Activated CD4-positive, alpha-beta T cell treated with anti-CD3 and anti-CD28 coated beads for 24 hours (primary cell): Measurements from ENCODE around the gene MSI2.

Experiments
- DNase-seq, 2 donors: peaks; one replicate each; pipeline ENCODE4 v3.0.0-alpha.2; 2020; ENCODE audit warnings: low read depth in 2 of 2

The MSI2 gene

GRCh38 chr17:57391076-57391825 lies 134.9 kb downstream of the MSI2 start:
- DNase-seq: no peak

DNA sequence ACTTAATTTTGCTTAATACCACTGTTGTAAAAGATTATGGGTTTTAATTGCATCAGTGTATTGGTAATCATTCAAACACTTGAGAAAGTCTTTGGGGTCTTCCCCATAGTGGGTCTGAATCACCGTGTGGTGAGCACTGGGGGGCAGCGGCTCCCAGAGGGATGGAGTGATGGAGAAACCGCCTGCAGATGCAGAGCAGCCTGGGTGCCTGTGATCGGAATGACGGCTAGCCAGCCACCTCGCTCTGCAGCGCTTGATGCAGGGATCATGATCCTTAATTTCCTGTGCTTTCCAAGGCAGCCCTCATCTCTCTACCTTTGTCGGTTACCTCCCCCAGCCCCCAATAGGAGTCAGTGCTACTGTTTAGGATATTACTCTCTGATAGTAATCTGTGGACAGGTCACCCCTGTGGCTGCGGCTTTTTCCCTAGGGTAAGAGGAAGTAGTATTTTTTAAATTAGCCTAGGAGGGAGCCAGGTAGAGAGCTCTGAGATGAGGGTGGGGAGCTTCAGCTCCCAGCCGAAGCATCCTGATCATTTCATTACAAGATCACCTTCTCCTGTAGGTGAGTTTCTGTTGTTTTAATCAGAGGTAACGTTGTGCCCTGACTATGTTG lies 135.6 kb downstream of the MSI2 start:
- DNase-seq: no peak

- no peak for DNase-seq
These were observed 137.0 kb downstream of the MSI2 start for GRCh38 chr17:57393368-57393767.

- no peak for DNase-seq
These were observed 138.1 kb downstream of the MSI2 start for GRCh38 chr17:57394375-57394774.

DNA sequence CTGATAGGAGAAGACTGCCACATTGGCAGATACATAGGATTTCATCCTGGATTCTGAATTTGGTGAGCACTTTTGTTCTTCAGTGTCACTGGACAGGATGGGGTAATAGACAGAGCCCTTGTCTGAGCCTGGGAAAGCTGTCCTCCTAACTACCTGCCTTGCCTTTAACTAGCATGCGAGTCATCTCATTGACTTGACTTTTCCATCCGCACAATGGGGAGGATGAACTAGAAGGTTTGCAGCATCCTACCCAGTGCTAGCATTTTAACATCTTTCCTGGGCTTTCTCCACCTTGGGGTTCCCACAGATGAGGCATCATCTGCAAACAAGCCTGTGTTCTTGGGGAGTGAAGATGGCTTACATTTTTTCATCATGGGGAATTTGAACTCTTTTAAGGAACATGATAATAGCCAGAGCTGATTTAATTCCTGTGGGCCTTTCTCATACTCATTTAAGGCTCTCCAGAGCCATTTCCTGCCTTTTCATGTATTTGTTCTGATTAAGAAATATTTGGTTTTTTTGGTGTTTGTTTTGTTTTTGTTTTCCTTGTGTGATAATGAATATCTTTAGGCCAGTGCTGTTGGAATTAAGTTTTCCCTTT lies 139.5 kb downstream of the MSI2 start:
- DNase-seq: no peak

DNA sequence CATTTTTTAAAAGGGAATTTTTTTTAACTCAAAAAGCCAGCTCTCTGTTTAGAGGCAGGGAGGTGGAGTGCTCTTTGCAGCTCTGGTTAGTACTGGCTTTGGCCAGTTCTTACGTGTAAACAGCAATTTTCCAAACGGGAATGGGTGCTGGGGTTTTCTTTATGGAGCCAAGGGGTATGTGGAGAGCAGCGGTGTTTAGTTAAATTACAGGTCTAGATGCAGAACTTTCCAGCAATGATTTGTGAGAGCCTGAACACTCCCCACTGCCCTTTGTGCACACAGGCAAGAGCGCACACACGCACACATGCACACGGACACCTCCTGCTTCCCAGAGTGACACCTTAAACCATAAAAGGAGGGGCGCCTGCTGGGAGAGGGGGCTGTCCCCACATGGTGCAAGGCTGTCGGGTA lies 140.2 kb downstream of the MSI2 start:
- no peak for DNase-seq

- no peak for DNase-seq
These were observed 141.1 kb downstream of the MSI2 start for GRCh38 chr17:57397402-57397801.

DNA sequence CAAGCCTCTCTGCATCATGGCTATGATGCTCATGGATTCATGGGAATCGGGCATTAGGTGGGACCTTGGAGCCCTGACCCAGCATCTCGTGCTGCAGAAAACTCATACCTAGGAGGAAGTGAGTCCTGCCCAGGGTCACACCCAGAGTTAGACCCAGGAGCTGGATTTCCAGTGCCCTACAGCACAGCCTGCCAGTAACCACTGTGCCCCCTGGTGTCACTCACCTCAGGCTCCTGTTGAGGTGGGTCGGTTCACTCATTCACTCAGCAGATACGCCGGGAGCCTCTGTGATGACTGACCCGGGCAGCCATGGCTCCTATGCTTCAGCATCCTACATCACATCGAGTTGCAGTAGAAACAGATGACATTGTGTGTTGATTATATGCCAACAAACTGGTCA lies 143.4 kb downstream of the MSI2 start:
- no peak for DNase-seq

GRCh38 chr17:57400648-57401047 lies 144.3 kb downstream of the MSI2 start:
- DNase-seq: no peak

GRCh38 chr17:57401556-57402488 lies 145.5 kb downstream of the MSI2 start:
- no peak for DNase-seq

GRCh38 chr17:57402681-57403180 lies 146.4 kb downstream of the MSI2 start:
- no peak for DNase-seq

DNA sequence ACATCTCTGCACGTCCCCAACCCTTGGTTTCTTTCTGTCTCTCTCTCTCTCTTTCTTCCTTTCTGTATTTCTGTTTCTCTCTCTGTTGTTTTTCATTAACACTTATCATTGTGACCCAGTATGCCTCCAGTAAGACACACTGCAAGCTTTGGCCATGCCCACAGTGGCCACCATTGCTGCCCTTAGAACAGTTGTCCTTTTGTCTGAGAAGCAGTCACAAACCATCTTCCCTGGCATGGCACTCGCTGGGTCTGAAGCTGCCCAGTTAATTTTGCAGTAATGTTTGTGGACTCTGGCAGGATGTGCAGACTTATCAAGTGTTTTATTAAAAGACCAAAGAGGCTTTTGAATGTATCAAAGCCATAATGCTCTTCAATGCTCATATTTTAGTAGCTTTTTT lies 146.9 kb downstream of the MSI2 start:
- no peak for DNase-seq

- no peak for DNase-seq
These were observed 147.8 kb downstream of the MSI2 start for GRCh38 chr17:57404073-57404472.

DNA sequence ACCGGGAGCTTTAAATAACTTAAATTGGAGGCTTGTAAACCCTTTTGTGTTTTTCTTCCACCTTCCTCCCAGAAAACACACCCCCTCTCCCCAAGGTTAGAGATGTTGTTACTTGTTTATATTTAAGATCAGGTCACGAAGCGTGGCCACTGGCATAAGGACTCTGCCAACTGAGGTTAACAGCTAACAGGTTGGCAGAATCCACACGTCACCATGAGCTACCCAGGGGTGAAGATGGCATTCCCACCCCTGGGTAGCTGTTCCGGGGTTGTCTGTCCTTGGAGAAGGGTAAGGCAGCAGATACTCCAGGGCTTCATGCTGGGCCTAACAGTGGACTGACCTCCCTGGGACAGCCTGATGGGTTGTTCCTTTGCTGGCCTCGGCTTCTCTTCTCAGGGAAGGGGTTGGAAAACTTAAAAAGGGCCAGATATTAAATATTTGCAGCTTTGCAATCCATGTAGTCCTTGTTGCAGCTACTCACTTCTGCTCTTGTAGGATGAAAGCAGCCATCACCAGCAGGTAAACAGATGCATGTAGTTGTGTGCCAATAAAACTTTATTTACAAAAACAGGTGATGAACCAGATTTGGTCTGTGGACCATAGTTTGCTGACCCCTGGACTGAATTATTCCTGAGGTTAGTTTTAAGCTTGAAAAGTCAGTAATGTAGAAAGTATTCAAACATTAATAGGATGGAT lies 148.6 kb downstream of the MSI2 start:
- no peak for DNase-seq

DNA sequence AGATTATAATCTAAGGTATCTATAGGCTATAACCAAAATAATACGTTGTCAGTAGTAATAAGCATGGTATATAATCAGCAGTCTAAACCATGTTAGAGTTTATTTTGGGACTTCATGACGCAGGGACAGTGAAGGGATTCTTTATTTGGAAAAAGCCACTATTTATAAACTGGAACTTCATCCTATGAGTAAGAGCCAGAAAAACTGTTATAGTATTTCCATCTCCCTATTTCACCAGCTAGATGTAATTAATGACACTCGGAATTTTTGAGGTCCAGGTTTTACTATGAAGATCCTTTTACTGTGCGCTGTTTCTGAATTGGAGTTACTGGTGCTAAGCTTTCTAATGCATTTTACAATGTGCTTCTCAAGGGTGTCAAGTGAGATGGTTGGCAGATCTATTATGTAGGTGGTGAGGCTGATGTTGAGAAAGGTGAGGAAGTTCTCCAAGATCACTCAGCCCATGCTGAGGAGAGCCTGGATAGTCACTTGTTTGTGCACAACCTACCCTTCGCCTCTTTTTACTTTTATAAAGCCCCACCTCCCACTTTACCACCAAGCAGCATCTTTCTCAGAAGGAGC lies 149.3 kb downstream of the MSI2 start:
- no peak for DNase-seq

DNA sequence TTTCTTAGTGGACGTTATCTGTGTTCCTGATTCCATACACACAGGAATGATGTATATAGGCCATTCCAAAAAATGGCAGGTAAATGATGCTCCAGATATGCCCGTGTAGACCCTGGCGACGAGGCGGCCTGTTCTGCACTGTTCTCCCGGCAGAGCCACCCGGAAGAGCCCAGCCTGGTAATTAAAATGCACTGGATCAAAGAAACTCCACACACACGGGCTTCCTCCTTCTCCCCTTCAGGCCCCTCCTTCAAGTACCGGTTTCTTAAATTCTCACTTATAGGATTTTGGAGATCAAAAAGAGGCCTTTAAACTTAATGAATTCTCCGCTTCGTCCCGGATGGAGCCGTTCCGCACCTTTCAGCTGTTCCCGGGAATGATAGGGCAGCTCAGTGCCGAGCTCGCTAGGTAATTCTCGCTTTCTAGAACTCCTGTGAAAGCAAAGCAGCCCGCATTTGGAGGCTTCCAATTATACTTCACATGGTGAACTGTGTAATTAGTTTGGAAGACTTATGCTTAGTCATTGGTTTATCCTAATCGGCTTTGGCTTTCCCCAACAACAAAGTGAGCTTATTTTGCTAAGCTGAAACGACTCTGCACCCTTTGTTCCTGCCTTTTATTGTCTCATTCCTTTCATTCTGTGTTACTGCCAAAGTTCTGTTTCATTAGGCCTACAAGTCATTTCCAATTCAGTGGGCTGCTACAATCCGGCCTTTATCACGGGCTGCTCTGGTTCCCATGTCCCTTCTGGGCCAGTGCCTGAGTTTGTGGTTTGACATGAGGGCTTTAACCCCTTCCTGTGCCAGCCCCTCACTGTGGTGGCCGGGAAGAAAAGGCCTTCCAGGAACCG lies 150.0 kb downstream of the MSI2 start:
- no peak for DNase-seq

GRCh38 chr17:57406981-57407286 lies 150.6 kb downstream of the MSI2 start:
- DNase-seq: no peak

DNA sequence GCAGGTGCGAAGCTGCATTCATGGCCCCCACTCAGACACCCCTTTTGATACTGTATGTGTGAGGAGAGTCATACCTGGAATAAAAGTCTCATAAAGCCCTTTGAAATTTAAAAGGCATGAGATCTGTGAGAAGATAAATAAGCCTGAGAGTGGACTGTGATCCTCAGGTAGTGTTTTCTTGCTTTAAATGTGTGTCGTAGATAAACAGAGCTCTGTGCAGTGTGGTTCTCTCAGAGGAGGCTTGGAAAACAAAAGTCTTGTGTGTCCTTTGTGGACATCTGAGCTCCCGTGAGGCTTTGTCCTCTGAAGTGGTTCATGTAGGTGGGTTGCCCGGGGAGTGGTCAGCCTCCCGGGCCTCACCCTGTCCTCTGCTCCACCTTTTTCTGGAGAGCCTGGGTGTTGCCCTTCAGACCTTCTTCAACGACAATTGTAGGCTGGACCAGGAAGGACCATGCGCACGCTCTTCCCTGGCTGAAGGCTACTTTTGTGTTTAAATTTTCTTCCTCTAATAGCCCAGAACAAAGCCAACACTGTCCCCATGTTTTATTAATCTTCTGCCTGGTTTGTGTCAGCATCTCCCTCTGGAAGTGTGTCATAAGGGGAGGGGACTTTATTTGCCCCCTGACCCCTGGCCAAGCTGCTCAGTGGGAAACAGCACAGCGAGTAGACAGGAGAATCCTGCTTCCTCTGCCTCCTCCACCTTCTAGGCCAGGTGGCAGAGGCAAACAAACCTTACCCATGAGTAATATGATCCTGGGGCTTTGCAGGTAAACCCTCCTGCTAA lies 151.2 kb downstream of the MSI2 start:
- no peak for DNase-seq

DNA sequence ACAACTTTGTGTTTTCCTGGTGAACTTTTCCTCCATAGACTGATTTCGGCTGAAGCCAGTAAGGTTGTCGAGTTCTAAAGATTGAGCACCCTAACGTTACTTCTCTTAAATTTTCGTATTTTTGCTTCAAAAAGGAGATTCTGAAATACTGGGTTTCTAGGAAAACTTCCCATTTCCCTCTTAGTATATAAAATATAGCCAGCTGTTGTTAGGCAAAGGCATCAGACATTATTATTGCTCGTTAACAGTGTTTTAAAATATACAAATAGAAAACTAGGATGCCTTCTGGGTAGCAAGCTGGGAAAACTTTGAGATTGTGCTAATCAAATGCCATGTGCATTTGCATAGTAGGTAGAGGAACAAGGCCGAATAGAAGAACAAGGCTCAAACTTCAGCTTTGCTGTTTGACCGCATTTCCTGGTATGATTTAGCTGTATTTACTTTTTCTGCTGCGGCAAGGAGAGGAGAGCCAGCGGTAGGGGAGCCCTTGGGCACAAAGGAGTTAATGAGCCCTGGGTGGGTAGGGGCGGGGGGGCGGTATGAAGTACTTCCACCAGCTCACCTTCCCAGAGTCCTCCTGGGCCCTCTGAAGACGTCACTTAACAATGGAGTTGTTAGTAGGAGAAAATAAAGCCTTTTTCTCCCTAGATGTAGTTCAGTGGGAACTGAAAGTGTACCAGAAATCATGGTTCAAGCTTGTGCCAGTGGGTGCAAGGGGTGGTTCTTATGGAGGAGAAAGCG lies 151.9 kb downstream of the MSI2 start:
- no peak for DNase-seq
